IPS-11a (cell line): ENCODE data around the gene CUL4A.
A peak's percentile ranks its signal among the peaks of the same experiment; 100 is the strongest.

Source experiments
- H3K4me3 ChIP-seq: one replicate; pipeline ENCODE4 v1.5.1; 2013; ENCODE audit warnings: low read depth, low read length, control low read depth

The CUL4A gene

GRCh38 chr13:113207890-113208420 is 1.5 kb upstream of the CUL4A start:
- peak overlapping the region; percentile 97 for H3K4me3 ChIP-seq

- H3K4me3 ChIP-seq = peak within 1 kb of the TSS; percentile 97
Measured at GRCh38 chr13:113208421-113209335, 735 bp upstream of the CUL4A start, which contains the start of gene PCID2. TSS of gene PCID2 (minus strand) at chr13:113208669. CDS start at chr13:113208634, 35 bp downstream.

GRCh38 chr13:113209759-113210421 is 477 bp downstream of the CUL4A start:
- peak overlapping the region; percentile 82 for H3K4me3 ChIP-seq

GRCh38 chr13:113210833-113211232 is 1.4 kb downstream of the CUL4A start:
- H3K4me3 ChIP-seq = no peak overlapping the region

- H3K4me3 ChIP-seq = no peak overlapping the region
Measured at GRCh38 chr13:113211774-113212173, 2.4 kb downstream of the CUL4A start.

- no peak overlapping the region for H3K4me3 ChIP-seq
Measured at GRCh38 chr13:113216254-113217048, 7.0 kb downstream of the CUL4A start.

GRCh38 chr13:113218586-113218985 is 9.2 kb downstream of the CUL4A start:
- no peak overlapping the region for H3K4me3 ChIP-seq

GRCh38 chr13:113219256-113219940 is 10.0 kb downstream of the CUL4A start:
- no peak overlapping the region for H3K4me3 ChIP-seq

- no peak overlapping the region for H3K4me3 ChIP-seq
Measured at GRCh38 chr13:113220141-113220598, 10.8 kb downstream of the CUL4A start.

GRCh38 chr13:113220877-113221276 is 11.5 kb downstream of the CUL4A start:
- no peak overlapping the region for H3K4me3 ChIP-seq

- H3K4me3 ChIP-seq = no peak overlapping the region
Measured at GRCh38 chr13:113223070-113223469, 13.7 kb downstream of the CUL4A start.

- no peak overlapping the region for H3K4me3 ChIP-seq
Measured at GRCh38 chr13:113224486-113224885, 15.1 kb downstream of the CUL4A start.

GRCh38 chr13:113225515-113225914 is 16.1 kb downstream of the CUL4A start:
- H3K4me3 ChIP-seq = no peak overlapping the region

- no peak overlapping the region for H3K4me3 ChIP-seq
Measured at GRCh38 chr13:113226873-113227450, 17.5 kb downstream of the CUL4A start.

GRCh38 chr13:113229161-113229560 is 19.7 kb downstream of the CUL4A start:
- H3K4me3 ChIP-seq = no peak overlapping the region

GRCh38 chr13:113229791-113230190 is 20.4 kb downstream of the CUL4A start:
- no peak overlapping the region for H3K4me3 ChIP-seq

- H3K4me3 ChIP-seq = no peak overlapping the region
Measured at GRCh38 chr13:113231306-113232207, 22.1 kb downstream of the CUL4A start.

GRCh38 chr13:113232208-113233003 is 23.0 kb downstream of the CUL4A start:
- H3K4me3 ChIP-seq = no peak overlapping the region
